ENCODE data around the gene STC2.

DNA sequence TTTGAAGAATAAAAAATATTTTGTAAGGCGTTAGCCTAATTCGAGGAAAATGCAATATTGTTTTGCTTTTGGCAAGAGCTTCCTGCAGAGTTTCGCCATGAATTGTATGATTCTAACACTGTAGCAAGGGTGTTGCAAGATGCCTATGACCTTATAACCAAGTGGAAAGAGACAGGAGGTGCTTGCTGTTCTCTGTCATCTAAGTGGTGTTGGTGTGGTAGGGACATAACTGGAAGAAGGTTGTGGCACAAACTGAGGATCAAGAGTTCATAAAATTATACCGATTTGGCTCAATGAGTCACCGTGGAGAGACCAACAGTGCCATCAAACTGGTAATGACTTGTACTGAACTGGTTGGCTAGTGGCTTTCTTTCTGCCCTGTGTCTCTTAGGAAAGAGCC, 6.3 kb downstream of the STC2 start:
- TF ChIP-seq POLR2A (IDR thresholded peaks at IDR 0.05) (no peak), POLR2AphosphoS5 (IDR thresholded peaks at IDR 0.05) (no peak), EP300 (IDR thresholded peaks at IDR 0.05; ENCODE audit: low read depth) (no peak)
- TF ChIP-seq, protein P1, sequence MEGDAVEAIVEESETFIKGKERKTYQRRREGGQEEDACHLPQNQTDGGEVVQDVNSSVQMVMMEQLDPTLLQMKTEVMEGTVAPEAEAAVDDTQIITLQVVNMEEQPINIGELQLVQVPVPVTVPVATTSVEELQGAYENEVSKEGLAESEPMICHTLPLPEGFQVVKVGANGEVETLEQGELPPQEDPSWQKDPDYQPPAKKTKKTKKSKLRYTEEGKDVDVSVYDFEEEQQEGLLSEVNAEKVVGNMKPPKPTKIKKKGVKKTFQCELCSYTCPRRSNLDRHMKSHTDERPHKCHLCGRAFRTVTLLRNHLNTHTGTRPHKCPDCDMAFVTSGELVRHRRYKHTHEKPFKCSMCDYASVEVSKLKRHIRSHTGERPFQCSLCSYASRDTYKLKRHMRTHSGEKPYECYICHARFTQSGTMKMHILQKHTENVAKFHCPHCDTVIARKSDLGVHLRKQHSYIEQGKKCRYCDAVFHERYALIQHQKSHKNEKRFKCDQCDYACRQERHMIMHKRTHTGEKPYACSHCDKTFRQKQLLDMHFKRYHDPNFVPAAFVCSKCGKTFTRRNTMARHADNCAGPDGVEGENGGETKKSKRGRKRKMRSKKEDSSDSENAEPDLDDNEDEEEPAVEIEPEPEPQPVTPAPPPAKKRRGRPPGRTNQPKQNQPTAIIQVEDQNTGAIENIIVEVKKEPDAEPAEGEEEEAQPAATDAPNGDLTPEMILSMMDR (IDR thresholded peaks at IDR 0.05): no peak

Measured in transverse colon (tissue), 4 donors.